GM21360 (cell line): ENCODE measurements around the gene FAM83D.
"Not testable (repeated sequence)": the region's sequence is repeated elsewhere in the genome, so short reads cannot be mapped to it uniquely, and the experiment has no call there.

ENCODE experiments used
- ATAC-seq: cut with Tn5 transposase; IDR thresholded peaks from one replicate; pipeline ENCODE4 v1.9.1; 2021; ENCODE audit warnings: mild to moderate bottlenecking, moderate library complexity; ENCODE audit not compliant: unreplicated experiment

The FAM83D gene

DNA sequence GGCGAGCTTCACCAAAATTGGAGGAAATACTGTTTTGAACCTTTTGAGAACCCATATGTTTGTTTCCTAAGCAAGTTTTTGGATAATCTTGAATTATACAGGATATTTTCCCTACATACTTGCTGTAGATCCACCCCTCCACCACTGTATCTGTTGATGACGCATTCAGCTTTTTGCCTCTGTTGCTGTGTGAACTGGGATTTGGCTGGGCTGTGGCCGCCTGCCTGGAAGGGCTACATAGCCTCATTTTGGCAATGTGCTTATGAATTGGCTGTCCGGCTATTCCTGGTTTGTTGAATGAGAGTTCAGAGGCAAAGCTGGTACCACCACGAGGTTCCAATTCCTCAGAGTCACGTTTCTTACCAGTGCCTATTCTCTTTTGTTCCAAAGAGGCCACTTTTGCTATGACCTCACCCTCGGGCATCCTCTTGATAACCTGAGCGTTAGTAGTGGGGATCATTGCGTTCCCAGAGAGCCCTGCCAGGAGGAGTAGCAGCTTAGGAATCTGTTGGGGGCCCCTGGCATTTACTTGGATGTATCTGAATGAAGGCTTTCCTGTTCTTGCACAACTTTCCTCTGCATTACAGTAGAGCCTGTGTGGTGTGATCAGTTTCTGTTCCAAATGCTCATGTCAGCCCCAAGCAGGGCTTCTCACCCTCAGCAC lies 6.4 kb downstream of the FAM83D start:
- no peak for ATAC-seq

GRCh38 chr20:38934530-38934929 lies 8.3 kb downstream of the FAM83D start:
- ATAC-seq: no peak

- no peak for ATAC-seq
Measured at GRCh38 chr20:38935285-38935684, 9.1 kb downstream of the FAM83D start.

- ATAC-seq: no peak
Measured at GRCh38 chr20:38935967-38936407, 9.8 kb downstream of the FAM83D start.

GRCh38 chr20:38937000-38937399 lies 10.8 kb downstream of the FAM83D start:
- ATAC-seq: no peak

GRCh38 chr20:38937978-38938473 lies 11.8 kb downstream of the FAM83D start:
- no peak for ATAC-seq

- no peak for ATAC-seq
Measured at GRCh38 chr20:38939686-38940085, 13.5 kb downstream of the FAM83D start.

- ATAC-seq: no peak
Measured at GRCh38 chr20:38940644-38941043, 14.4 kb downstream of the FAM83D start.

- ATAC-seq: no peak
Measured at GRCh38 chr20:38941726-38942389, 15.6 kb downstream of the FAM83D start.

- ATAC-seq: no peak
Measured at GRCh38 chr20:38945012-38945411, 18.8 kb downstream of the FAM83D start.

DNA sequence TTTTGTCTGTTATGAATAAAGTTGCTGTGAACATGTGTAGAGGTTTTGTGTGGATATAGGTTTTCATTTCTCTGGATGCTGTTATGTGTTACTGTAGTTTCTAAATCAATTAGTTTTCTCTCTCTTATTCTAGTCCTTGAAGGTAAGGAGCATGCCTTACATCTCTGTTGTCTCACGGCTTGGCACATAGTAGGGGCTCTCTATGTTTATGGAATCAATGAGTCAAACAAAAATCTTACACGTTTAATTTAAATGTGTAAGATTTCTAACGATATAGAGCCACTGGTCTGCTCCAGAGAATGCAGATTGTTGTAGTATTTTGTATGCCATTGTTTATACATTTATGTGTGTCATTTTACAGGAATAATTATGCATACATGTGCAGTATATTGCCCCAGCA lies 20.6 kb downstream of the FAM83D start:
- ATAC-seq: no peak

DNA sequence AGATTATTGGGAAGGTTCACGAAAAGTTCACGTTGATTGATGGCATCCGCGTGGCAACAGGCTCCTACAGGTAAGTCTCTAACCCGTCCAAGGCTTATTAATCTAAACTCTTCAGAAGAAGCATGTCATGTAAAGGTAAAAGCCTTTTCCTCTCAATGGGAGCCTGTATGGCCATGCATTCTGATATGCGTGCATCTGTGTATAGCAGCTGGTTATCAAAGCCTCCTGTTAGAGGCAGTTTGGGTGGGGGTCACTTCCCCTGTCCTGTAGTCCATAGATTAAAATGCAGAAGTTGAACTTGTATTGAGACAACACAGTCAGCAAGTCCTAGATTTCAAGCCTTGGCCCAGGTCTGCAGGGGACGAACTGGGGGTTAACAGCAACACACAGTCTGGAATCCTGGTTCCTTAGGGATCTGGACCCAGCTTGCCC lies 21.7 kb downstream of the FAM83D start:
- ATAC-seq: no peak

- no peak for ATAC-seq
Measured at GRCh38 chr20:38950254-38950653, 24.0 kb downstream of the FAM83D start.

GRCh38 chr20:38951611-38952010 lies 25.4 kb downstream of the FAM83D start:
- no peak for ATAC-seq

DNA sequence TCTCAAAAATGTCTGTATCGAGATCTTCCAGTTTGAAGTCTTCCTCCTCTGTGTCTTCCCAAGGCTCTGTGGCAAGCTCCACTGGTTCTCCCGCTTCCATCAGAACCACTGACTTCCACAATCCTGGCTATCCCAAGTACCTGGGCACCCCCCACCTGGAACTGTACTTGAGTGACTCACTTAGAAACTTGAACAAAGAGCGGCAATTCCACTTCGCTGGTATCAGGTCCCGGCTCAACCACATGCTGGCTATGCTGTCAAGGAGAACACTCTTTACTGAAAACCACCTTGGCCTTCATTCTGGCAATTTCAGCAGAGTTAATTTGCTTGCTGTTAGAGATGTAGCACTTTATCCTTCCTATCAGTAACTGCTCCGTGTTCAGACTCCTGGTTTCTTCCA lies 25.9 kb downstream of the FAM83D start:
- ATAC-seq: no peak

GRCh38 chr20:38953630-38954340 lies 27.6 kb downstream of the FAM83D start:
- no peak for ATAC-seq

GRCh38 chr20:38957235-38957876 lies 31.1 kb downstream of the FAM83D start:
- ATAC-seq: no peak

- ATAC-seq: no peak
Measured at GRCh38 chr20:38957915-38958485, 31.8 kb downstream of the FAM83D start.

GRCh38 chr20:38960187-38960687 lies 34.0 kb downstream of the FAM83D start:
- not testable (repeated sequence) for ATAC-seq

DNA sequence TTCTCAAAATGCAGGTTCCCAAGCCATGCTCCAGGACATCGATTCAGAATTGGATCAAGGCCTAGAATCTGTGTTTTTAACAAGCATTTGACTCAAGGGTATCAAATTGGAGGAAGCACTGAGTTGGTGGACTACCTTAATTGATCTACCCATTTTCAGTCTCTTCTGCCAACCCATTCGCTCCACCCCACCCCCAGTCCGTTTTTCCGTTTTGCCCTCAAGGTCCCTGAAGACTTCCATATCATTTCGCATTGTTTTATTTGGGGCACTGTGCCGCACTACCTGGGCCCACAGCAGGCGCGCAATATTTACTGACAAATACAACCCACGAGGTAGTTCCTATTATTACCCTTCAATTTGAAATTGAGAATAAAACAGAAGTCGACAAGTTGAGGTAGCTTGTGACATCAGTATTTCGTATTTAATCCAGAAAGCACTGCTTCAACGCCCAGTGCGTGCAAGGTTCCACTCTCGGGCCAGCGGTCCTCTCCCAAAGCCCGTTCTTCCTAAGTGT lies 35.4 kb downstream of the FAM83D start:
- no peak for ATAC-seq
